CD14-positive monocyte (primary cell): ENCODE data around the gene RPS29. TPM values are rescaled to one million over a fixed set of nuclear protein-coding genes. Genes with fewer than 3 reads are reported as not detected.
A peak's percentile ranks its signal among the peaks of the same experiment; 100 is the strongest.

Experiments used
- DNase-seq, 3 donors: peaks; one replicate each; pipeline ENCODE4 v3.0.0-alpha.2; 2011 to 2022
- H2AFZ ChIP-seq: 2 replicates; pipeline ENCODE4 v1.6.0; 2012; ENCODE audit warnings: mild to moderate bottlenecking, low read depth, low read length, inconsistent platforms; ENCODE audit not compliant: insufficient read depth, poor library complexity, severe bottlenecking
- H3K27ac ChIP-seq, 2 donors: 1 replicate in 1 of 2; 2 replicates in 1 of 2; pipeline ENCODE4 v1.5.1; 2012 to 2013; ENCODE audit warnings: low read length in 2 of 2, control low read depth in 1 of 2, inconsistent platforms in 1 of 2, low read depth in 1 of 2, mild to moderate bottlenecking in 1 of 2
- H3K27me3 ChIP-seq, 2 donors: one replicate each; pipeline versions ENCODE4 v1.6.0 to v1.6.1; 2011 to 2013; ENCODE audit warnings: low read length in 2 of 2; ENCODE audit not compliant: control insufficient read depth in 2 of 2, insufficient read depth in 2 of 2
- H3K36me3 ChIP-seq, 2 donors: replicated peaks in 1 of 2; 1 replicate in 1 of 2; 2 replicates in 1 of 2; pipeline versions ENCODE4 v1.5.1 to v1.6.1; 2012 to 2013; ENCODE audit warnings: low read length in 2 of 2, control low read depth in 1 of 2, inconsistent platforms in 1 of 2, mild to moderate bottlenecking in 1 of 2; ENCODE audit not compliant: insufficient read depth in 2 of 2, control insufficient read depth in 1 of 2
- H3K4me1 ChIP-seq, 2 donors: 1 replicate in 1 of 2; 2 replicates in 1 of 2; pipeline versions ENCODE4 v1.5.1 to v1.6.1; 2012 to 2013; ENCODE audit warnings: low read length in 2 of 2, control low read depth in 1 of 2, inconsistent platforms in 1 of 2, mild to moderate bottlenecking in 1 of 2, moderate library complexity in 1 of 2; ENCODE audit not compliant: insufficient read depth in 2 of 2, control insufficient read depth in 1 of 2
- H3K4me2 ChIP-seq: replicated peaks from 2 replicates; pipeline ENCODE3; 2012; ENCODE audit warnings: low read length, moderate library complexity, mild to moderate bottlenecking; ENCODE audit not compliant: poor library complexity, severe bottlenecking; ENCODE audit errors: extremely low read depth
- H3K4me3 ChIP-seq, 3 experiments: fragments of 200-600 bp in 1 of 3; sonication (generic) in 1 of 3; replicated peaks in 1 of 3; 1 replicate in 2 of 3; 2 replicates in 1 of 3; pipeline ENCODE4 v1.5.1; 2011 to 2013; ENCODE audit warnings: low read length in 3 of 3, mild to moderate bottlenecking in 3 of 3, control low read depth in 2 of 3, low read depth in 2 of 3, inconsistent platforms in 1 of 3, moderate library complexity in 1 of 3
- H3K79me2 ChIP-seq: 2 replicates; pipeline ENCODE4 v1.6.0; 2012; ENCODE audit warnings: mild to moderate bottlenecking, control low read depth, inconsistent platforms, low read length, moderate library complexity; ENCODE audit not compliant: insufficient read depth
- H3K9ac ChIP-seq: 2 replicates; pipeline ENCODE4 v1.6.0; 2017; ENCODE audit warnings: low read length, mild to moderate bottlenecking; ENCODE audit not compliant: insufficient read depth, poor library complexity, severe bottlenecking
- H3K9me3 ChIP-seq, 2 donors: replicated peaks in 1 of 2; 1 replicate in 1 of 2; 2 replicates in 1 of 2; pipeline versions ENCODE4 v1.5.1 to v1.6.1; 2012 to 2013; ENCODE audit warnings: low read length in 2 of 2, control low read depth in 1 of 2; ENCODE audit not compliant: control insufficient read depth in 1 of 2, insufficient read depth in 1 of 2
- H4K20me1 ChIP-seq: 2 replicates; pipeline ENCODE4 v1.6.0; 2012; ENCODE audit warnings: mild to moderate bottlenecking, low read length, control low read depth, moderate library complexity; ENCODE audit not compliant: insufficient read depth
- H3K27ac Mint-ChIP-seq, 7 donors: one replicate each; pipeline ENCODE4 v1.8.0; 2020; ENCODE audit warnings: mild to moderate bottlenecking in 7 of 7, mixed read lengths in 7 of 7, moderate library complexity in 6 of 7, inconsistent platforms in 2 of 7
- H3K27me3 Mint-ChIP-seq, 3 donors: one replicate each; pipeline ENCODE4 v1.8.0; 2021 to 2022; ENCODE audit warnings: low read depth in 3 of 3, mild to moderate bottlenecking in 3 of 3, mixed read lengths in 3 of 3, moderate library complexity in 3 of 3, inconsistent platforms in 1 of 3
- H3K36me3 Mint-ChIP-seq, 2 donors: one replicate each; pipeline ENCODE4 v1.8.0; 2020; ENCODE audit warnings: mixed read lengths in 2 of 2, inconsistent platforms in 1 of 2, mild to moderate bottlenecking in 1 of 2
- H3K4me1 Mint-ChIP-seq: one replicate; pipeline ENCODE4 v1.8.0; 2020; ENCODE audit warnings: mild to moderate bottlenecking, mixed read lengths
- H3K4me3 Mint-ChIP-seq, 2 donors: one replicate each; pipeline ENCODE4 v1.8.0; 2020; ENCODE audit warnings: mild to moderate bottlenecking in 2 of 2, mixed read lengths in 2 of 2, moderate library complexity in 1 of 2
- H3K9me3 Mint-ChIP-seq, 7 donors: one replicate each; pipeline ENCODE4 v1.8.0; 2020 to 2022; ENCODE audit warnings: mixed read lengths in 7 of 7, mild to moderate bottlenecking in 6 of 7, moderate library complexity in 6 of 7, inconsistent platforms in 2 of 7
- CTCF ChIP-seq: fragments of 200-600 bp; IDR thresholded peaks from one replicate; pipeline ENCODE4 v1.8.0; 2022; ENCODE audit warnings: antibody characterized with exemption, mild to moderate bottlenecking
- WGBS: methylation state at CpG from one replicate; pipeline ENCODE4 v1.1.5; 2013; ENCODE audit warnings: missing lambda C conversion rate; ENCODE audit not compliant: insufficient coverage; 5-methylcytosine and 5-hydroxymethylcytosine counted together
- intact Hi-C, 2 donors: fragments of 100-400 bp; cut with micrococcal nuclease; formaldehyde crosslinking; loops; one replicate each; pipeline versions ENCODE4 v1.15.0 to v1.15.1; 2023
- polyA plus RNA-seq, 3 donors: library from polyadenylated mRNA; depleted of rRNA in 1 of 3; unstranded in 2 of 3; stranded (reverse) in 1 of 3; fragments of 300-500 nt in 2 of 3; fragments of >200 nt in 1 of 3; fragmentation: Illumina TruSeq in 2 of 3; gene quantifications; 1 replicate in 2 of 3; 2 replicates in 1 of 3; pipeline ENCODE4 v1.2.3, GENCODE V29; 2012 to 2021

Gene RPS29
- polyA plus RNA-seq, 3 donors: 2,325 to 4,497 (median 2,965) TPM

- Histone ChIP-seq H3K79me2 (peaks cover 57% of the 10 kb centered on the region), H3K27me3 (no peaks in the 10 kb centered on the region), H3K9ac (no peak overlapping the region), H2AFZ (no peak overlapping the region), H3K9me3 (no peaks in the 10 kb centered on the region), H3K27ac (no peak overlapping the region), H4K20me1 (peaks cover 60% of the 10 kb centered on the region), H3K4me2 (no peak overlapping the region), H3K36me3 (peaks cover 39 to 68% of the 10 kb centered on the region in 2 donors), H3K4me3 (no peak overlapping the region), H3K4me1 (peaks cover 10% of the 10 kb centered on the region in 2 donors)
- no peak for TF ChIP-seq CTCF
- Mint-ChIP-seq H3K9me3 (no peaks in the 10 kb centered on the region), H3K4me1 (peaks cover 33% of the 10 kb centered on the region), H3K27ac (no peak overlapping the region), H3K36me3 (peaks cover 56 to 72% of the 10 kb centered on the region in 2 donors), H3K27me3 (peaks cover 0 to 3% (median 0%) of the 10 kb centered on the region in 3 donors), H3K4me3 (no peak overlapping the region)
- intact Hi-C loops: no loop called here
- 100% methylated on average over 1 of the region's 2 CpGs for WGBS
- no peak for DNase-seq
Measured at GRCh38 chr14:49579841-49580240, 6.3 kb downstream of the RPS29 start.

- H3K27ac Mint-ChIP-seq: peak overlapping the region in 1 of 7 donors; percentile 20
- H3K4me1 Mint-ChIP-seq: peaks cover 19% of the 10 kb centered on the region
- intact Hi-C loops: no loop called here
- no peak overlapping the region for H3K4me3 ChIP-seq
- H3K27me3 Mint-ChIP-seq: no peaks in the 10 kb centered on the region
- H3K36me3 Mint-ChIP-seq: peaks cover 56 to 69% of the 10 kb centered on the region in 2 donors
- H3K36me3 ChIP-seq: peaks cover 29 to 66% of the 10 kb centered on the region in 2 donors
- H3K27me3 ChIP-seq: no peaks in the 10 kb centered on the region
- no peak for DNase-seq
- WGBS: 100% methylated on average over 1 of the region's 1 CpG
- peaks cover 0 to 6% (median 0%) of the 10 kb centered on the region in 7 donors for H3K9me3 Mint-ChIP-seq
- peaks cover 45% of the 10 kb centered on the region for H4K20me1 ChIP-seq
- H3K9ac ChIP-seq: no peak overlapping the region
- no peaks in the 10 kb centered on the region for H3K9me3 ChIP-seq
- H3K27ac ChIP-seq: no peak overlapping the region
- H3K79me2 ChIP-seq: peaks cover 40% of the 10 kb centered on the region
- no peak overlapping the region for H2AFZ ChIP-seq
- TF ChIP-seq CTCF: no peak
- H3K4me1 ChIP-seq: no peaks in the 10 kb centered on the region
- no peak overlapping the region for H3K4me2 ChIP-seq
- H3K4me3 Mint-ChIP-seq: no peak overlapping the region
Measured at GRCh38 chr14:49578141-49578540, 8.0 kb downstream of the RPS29 start.
